ENCODE measurements around the gene MBOAT7.
"Not testable (repeated sequence)": the region's sequence is repeated elsewhere in the genome, so short reads cannot be mapped to it uniquely, and the experiment has no call there.

The MBOAT7 gene

DNA sequence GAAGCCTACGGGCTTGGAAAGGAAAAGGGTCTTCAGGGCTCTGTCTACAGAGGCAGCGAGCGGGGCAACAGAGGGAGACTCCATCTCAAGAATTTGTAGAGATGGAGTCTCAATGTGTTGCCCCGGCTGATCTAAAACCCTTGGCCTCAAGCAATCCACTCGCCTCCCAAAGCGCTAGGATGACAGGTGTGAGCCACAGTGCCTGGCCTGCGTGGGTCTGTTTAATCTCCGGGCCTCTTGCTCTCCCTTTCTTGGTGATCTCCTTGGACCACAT lies 19.3 kb upstream of the MBOAT7 start:
- no peak for DNase-seq

DNA sequence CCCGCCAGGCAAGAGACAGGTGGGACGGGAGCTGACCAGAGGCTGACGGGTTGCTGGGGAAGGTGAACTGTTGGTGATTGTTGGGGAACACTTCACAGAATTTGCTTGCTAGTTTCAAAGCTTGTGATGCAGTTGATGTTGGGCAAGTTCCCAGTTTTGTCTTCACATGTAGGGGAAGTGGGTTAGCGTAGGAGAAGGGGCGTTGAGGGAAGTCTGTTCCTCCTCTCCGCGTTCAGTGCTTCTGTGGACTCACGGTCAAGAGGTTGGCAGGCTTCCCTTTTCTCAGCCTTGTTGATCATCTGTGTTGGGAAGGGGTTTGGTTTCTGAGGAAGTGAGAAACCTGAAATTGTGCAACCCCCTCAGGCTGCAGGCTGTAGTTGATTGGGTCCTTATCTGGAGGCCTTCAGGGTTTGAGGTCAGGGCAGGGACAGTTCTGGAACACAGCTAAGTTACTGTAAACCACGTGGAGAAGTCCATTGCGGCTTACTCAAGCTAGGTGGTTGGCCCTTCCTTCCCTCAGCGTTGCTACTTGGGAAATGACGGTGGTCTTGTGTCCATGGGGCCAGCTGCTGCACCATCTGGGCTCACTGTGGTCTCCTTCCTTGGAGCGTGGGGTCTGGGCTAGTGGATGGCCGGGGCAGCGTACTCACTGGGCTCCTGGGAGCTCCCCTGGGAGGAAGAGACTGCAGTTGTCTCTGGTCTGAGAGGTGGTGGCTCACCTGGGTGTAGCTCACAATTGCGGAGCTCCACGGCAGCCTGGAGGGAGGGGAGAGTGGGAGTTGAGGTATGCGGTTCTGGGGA lies 18.8 kb upstream of the MBOAT7 start:
- DNase-seq: no peak

DNA sequence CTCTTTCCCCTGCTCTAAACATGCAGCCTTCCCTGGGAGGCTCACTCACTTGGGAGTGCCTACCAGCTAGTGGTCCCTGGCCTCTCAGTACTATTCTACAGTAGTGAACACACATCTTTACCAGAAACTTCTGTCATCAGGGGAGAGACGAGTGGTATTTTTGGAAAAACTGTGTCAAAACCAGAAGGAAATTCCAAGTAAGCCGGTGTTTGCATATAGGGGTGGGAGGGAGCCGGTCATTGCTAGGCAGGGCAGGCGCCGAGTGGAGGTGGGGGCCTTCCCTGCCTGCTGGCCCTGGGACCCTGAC lies 18.2 kb upstream of the MBOAT7 start:
- no peak for DNase-seq

DNA sequence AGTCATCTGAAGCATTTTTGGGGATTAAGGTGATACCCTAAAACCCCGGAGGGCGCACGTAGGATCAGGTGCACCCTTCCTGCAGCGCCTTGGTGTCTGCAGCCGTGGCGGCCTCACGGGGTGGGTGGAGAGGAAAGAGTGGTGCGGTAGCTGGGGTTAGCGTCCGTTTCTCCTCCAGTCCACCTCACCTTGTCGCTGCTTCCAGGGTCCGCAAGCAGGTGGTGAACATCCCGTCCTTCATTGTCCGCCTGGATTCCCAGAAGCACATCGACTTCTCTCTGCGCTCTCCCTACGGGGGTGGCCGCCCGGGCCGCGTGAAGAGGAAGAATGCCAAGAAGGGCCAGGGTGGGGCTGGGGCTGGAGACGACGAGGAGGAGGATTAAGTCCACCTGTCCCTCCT lies 17.8 kb upstream of the MBOAT7 start:
- DNase-seq: not testable (repeated sequence)

DNA sequence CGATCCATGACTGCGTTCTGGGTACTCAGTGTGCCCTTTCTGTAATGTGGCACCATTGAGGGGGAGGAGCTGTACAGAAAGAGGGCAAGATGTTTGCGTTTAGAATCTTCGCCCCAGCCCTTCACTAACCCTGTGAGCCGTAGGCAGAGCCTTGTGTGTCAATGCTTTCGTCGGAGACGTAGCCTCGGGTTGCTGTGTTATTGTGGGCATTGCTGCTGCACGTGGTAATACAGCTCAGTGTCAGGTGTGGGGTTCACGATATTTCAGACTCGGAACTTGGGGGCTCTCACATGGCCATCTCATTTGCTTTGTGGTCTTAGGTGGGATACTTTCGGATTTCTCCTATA lies 17.4 kb upstream of the MBOAT7 start:
- no peak for DNase-seq

DNA sequence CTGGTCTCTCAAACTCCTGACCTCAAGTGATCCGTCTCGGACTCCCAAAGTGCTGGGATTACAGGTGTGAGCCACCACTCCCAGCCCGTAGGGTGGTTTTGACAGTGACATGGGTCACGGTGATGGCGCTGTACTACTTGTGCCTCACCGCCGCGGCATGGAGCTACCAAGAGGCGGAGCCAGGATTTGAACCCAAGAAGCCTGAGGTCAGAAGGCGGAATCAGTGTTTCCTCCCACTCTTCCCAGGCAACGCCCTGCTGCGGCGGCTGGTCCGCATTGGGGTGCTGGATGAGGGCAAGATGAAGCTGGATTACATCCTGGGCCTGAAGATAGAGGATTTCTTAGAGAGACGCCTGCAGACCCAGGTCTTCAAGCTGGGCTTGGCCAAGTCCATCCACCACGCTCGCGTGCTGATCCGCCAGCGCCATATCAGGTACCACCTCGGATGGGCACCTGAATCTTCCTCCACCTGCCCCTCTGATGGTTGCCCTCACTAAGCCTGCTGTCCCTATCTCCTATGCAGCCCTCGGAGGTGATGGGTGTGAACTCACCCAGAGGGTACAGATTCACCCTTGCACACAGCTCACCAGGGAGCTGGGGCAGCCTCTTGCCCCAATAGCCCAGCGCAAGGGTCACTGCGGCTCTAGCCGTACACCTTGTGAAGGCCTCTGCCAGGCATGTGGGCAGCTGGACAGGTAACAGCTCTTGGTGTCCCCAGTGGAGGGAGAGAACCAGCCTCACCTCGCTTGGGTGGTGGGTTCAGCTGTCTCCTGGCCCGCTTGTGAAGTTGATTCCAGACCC lies 16.9 kb upstream of the MBOAT7 start:
- no peak for DNase-seq

DNA sequence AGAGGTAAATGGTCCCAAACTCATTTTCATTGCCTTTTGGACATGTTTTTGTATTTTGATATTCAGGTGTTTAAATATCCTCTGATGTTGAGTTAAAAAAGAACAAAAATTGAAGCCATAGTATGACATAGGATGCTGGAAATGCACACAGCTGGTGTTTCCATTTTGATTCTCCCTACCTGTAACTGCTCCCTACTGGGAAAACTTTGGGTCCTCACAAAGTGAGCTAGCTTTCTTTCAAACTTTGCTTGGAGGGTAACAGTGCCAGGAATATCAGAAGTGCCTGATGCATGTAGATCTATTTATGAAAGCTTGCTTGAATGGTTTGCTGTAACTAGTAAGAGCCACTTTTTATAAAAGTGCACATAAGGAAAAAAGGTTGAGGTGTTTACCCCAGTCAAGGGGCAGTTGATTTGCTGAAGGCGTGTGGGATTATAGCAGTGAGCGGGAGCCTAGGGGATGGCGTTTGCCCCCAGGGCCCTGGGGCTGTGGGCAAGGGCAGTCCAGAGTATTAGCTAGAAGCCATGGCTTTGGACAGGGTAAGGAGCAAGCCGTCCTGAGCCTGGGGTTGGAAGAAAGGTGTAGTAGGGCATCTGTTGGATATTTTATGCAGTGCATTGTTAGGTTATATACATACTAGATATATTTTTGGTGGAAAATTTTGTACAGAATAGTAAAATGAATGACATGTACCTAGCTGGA lies 15.5 kb upstream of the MBOAT7 start:
- DNase-seq: no peak

DNA sequence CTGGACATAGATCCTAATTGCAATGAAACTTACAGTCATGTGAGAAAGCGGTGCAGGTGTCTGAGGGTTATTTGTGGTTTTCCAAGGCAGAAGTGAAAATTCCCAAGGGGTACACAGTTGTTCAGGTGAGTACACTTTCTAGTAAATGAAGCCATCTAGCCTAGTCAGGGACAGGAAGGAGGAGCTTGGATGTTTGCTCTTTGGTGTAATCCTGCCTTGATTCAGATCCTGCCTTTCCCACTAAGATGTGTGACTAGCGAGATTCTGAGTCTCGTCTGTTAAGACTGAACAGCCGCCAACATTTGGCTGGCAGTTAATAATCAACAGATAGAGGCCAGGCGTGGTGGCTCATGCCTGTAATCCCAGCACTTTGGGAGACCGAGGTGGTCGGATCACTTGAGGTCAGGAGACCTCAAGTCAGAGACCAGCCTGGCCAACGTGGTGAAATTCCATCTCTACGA lies 13.8 kb upstream of the MBOAT7 start:
- no peak for DNase-seq

DNA sequence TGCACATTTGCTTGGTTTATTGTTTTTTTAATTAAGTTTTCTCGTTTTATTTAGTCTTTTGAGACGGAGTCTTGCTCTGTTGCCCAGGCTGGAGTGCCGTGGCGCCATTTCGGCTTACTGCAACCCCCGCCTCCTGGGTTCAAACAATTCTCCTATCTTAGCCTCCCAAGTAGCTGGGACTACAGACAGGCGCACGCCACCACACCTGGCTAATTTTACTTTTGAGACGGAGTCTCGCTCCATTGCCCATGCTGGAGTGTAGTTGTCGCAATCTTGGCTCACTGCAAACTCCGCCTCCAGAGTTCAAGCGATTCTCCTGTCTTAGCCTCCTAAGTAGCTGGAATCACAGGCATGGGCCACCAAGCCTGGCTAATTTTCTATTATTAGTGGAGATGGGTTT lies 12.6 kb upstream of the MBOAT7 start:
- no peak for DNase-seq

DNA sequence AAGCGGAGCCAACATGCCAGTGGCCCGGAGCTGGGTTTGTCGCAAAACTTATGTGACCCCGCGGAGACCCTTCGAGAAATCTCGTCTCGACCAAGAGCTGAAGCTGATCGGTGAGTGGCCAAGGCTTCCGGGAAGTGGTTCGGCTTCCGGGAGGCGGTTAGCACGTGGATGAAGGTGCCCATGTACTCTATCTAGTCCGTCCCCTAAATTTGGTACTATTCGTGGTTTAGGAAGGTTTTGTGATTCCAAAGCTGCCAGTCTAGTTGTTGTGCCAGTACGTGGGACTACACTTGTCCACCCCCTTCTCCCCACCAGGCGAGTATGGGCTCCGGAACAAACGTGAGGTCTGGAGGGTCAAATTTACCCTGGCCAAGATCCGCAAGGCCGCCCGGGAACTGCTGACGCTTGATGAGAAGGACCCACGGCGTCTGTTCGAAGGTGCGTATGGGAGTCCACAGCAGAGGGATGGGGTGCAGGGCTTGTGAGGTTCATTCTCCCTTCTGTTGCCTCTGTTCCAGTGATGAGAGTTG lies 11.9 kb upstream of the MBOAT7 start:
- DNase-seq: no peak

DNA sequence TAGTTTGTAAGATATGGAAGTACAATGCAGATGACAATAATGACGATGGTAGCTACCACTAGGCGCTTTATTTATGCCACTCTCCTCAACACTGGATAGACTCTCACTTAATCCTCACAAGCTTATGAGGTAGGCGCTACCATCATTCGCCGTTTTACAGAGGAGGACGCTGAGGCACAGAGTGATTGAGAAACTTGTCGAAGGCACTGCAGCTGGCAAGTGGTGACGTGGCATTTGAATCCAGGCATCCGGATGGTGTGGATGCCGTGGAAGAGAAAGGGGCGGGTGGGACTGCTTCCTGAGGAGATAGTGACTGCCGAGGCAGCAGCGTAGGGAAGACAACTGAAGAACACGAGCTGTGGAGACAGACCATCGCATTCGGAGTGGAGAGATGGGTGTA lies 10.0 kb upstream of the MBOAT7 start:
- DNase-seq: no peak

DNA sequence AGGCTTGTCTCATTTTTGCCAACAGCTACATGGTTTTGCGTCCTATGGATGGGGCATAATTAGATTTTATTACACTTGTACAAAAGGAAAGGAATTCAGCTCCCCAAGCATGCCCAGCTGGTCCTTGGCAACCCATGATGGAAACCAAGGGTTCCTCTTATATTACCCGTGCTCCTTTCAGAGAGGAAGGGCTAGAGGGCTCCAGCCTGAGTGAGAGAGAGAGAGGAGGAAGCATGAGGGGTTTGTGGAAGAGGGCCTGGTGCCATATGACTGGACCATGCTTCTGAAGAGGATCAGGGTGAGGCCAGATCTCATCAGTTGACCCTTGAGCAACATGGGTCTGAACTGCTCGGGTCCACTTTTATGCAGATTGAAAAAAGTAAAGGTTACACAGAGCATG lies 7.7 kb upstream of the MBOAT7 start:
- no peak for DNase-seq

DNA sequence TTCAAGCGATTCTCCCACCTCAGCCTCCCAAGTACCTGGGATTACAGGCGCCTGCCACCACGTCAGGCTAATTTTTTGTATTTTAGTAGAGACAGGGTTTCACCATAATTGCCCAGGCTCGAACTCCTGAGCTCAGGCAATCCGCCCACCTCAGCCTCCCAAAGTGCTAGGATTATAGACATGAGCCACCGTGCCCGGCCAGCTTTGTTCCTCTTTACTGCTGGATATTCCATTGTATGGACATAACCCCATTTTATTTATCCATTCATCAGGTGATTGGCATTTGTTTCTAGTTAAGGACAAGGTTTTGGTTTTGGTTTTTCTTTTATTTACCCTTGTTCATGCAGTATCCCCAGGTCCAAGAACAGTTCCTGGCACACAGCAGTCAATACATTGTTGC lies 7.2 kb upstream of the MBOAT7 start:
- DNase-seq: no peak

DNA sequence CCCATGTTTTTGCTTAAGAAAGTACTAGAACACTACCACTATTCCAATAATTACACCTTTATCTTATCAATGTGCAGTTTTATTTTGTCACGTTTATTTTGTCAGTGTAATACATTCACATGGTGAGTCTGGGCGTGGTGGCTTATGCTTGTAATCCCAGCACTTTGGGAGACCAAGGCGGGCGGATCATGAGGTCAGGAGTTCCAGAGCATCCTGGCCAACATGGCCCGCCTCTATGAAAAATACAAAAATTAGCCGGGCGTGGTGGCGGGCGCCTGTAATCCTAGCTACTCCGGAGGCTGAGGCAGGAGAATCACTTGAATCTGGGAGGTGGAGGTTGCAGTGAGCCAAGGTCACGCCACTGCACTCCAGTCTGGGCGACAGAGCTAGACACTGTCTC lies 5.1 kb upstream of the MBOAT7 start:
- DNase-seq: not testable (repeated sequence)

DNA sequence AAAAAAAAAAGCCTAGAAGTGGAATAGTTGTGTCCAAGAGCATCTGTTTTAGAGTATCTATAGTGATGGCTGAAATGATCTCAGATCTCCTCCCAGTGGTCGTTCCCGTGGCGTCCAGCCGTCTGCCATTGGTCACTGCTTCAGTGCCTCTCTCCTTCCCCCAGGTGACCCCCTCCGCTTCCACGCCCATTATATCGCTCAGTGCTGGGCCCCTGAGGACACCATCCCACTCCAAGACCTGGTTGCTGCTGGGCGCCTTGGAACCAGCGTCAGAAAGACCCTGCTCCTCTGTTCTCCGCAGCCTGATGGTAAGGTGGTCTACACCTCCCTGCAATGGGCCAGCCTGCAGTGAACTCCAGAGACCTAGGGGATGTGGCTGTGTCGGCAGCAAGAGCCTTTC lies 3.6 kb upstream of the MBOAT7 start:
- DNase-seq: no peak

DNA sequence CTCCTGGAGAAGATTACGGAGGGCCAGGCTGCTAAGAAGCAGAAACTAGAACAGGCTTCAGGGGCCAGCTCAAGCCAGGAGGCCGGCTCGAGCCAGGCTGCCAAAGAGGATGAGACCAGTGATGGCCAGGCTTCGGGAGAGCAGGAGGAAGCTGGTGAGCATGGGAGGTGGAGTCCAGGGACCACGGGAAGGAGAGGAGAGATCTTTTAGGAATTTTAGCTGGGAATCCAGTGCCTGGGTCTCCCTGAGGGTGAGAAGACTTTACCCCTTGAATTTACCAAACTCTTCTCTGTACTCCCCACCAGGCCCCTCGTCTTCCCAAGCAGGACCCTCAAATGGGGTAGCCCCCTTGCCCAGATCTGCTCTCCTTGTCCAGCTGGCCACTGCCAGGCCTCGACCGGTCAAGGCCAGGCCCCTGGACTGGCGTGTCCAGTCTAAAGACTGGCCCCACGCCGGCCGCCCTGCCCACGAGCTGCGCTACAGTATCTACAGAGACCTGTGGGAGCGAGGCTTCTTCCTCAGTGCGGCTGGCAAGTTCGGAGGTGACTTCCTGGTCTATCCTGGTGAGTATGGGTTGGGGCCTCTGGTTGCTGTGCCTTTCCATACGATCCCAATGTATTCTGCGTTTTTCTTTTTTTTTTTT lies 2.6 kb upstream of the MBOAT7 start:
- no peak for DNase-seq

DNA sequence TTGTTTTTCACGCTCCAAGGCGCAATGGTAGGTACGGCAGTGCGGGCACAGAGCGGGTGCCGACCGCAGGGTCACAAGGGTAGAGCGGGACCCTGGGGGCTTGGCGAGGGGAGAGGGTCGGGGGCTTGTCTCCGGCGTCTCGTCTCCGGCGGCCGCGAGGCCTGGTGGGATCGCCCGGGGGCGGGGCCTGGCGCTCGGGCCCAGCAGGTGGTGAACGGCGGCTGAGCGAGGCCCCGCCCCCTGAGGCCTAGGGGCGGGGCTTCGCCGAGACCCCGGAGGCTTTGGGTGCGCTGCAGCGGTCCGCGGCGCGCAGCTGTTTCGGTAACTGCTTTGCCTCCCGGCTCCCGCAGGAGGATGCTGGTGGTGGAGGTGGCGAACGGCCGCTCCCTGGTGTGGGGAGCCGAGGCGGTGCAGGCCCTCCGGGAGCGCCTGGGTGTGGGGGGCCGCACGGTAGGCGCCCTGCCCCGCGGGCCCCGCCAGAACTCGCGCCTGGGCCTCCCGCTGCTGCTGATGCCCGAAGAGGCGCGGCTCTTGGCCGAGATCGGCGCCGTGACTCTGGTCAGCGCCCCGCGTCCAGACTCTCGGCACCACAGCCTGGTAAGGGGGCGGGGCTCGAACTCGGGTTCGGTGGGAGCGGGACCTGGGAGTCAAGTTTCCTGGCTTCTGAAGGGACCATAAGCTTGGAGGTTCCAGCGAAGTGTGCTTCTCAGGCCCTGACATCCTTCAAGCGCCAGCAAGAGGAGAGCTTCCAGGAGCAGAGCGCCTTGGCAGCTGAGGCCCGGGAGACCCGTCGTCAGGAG lies 1.8 kb upstream of the MBOAT7 start, which contains the start of gene TSEN34:
TSS of gene TSEN34 (plus strand) at position 298 of the 800 bp plus-strand sequence. CDS start at position 355, 57 bp downstream.
- DNase-seq: peak; percentile 87

DNA sequence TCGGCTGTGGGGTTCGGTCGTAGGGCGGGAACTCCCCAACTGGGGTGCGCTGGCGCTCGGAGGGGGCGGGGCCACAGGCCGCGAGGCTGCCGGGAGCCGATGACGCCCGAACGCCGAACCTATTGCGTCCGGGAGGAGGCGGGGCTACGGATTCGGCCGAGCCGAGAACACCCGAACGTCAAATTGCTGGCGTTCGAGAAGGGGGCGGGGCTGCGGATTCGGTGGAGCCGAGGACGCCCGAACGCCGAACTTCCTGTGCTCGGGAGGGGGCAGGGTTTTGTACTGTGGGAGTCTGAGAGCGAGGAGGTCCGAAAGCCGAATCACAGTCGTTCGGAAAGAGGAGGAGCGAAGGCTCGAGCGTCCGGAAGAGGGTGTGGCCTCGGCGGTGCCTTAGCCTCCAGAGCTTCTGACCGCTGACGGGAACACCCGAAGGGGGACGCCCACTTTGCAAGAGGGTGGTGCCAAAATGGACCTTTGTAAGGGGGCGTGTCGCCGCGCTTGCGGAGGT lies 1.2 kb upstream of the MBOAT7 start:
- DNase-seq: peak; percentile 99

DNA sequence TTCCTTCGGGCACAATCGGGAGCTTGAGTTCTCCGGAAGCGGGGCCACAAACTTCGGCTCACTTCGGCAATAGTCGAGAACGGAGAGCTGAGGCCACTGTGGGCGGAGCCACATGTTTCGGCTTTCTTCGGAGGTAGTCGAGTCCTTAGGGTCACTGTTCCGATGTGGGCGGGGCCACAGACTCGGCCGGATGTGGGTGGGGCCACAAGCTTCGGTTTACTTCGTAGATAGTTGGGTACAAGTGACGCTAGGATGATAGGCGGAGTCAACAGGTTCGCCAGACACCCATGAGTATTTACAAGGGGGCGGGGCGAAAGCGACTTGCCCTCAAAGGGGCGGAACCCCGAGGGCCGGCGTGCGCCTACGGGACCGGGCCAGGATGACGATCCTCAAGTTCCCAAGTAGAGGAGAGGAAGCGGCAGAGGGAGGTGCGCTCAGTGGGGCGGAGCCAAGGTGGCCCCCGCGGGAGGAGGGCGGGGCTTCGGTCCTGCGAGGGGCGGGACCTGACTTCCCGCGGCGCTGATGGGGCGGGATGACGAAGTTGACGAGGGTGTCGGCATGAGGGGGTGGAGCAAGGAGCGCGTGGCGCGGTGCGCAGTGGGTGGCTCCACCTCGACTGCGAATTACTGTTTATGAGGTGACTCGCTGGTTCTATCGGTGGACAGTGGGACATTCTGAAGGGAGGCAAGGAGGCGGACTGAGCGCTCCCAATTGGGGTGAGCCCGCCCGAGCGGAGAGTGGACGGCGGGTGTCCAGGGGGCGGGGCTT lies 539 bp upstream of the MBOAT7 start:
- peak; percentile 99 for DNase-seq

DNA sequence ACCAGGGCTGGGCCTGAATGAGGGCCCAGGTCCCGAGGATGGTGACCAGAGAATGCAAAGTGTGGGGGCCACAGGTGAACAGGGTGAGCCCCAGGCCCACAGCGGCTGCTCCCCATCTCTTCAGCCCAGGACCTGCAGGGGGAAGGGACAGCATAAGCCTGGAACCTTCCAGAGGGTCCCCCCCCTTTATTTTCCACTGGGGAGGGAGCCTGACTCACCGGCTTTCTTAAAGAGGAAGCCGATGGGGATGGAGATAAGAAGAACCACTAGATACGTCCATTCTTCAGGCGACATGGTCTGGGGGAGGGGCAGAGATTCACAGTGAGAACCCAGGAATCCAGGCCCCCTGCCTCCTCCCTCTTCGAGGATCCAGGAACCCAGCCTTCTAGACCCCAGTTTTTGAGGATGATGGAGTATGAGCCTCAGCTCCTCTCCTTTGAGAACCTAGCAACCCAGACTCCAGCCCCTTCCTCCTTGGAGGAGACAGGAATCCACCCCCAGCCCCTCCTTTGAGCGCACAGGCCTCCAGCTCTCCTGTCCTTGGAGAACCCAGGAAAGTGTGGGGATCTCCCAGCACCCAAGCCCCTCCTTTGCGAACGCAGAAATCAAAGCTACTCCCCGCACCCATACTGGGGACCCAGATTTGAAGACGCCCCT lies 1.0 kb downstream of the MBOAT7 start:
- DNase-seq: no peak

DNA sequence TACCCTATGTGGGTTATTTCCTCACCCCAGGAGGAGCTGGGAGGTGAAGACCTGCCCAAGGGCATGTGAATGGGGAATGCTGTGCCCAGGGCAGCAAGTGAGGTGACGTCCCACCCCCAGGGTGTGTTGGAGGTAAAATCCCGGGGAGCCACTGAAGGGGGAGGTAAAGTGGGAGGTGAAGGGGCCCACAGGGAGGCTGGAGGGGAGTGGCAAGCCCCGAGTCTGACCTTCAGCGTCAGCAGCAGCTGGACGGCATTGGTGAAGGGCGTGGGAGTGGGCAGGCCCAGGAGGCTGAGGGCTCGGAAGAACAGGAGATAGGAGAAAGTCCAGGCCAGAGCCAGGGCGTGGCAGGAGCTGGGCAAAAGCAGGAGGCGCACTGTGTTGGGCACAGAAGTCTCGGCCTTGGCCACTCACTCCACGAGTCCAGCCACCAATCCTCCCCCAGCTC lies 2.4 kb downstream of the MBOAT7 start:
- no peak for DNase-seq
